GM12865 (cell line): ENCODE measurements around the gene MYL9.

ENCODE experiments used
- DNase-seq: peaks from one replicate; pipeline ENCODE4 v3.0.0; 2010; ENCODE audit warnings: low read depth
- H3K4me3 ChIP-seq: 2 replicates; pipeline ENCODE4 v1.5.1; 2011; ENCODE audit warnings: mild to moderate bottlenecking, low read depth, low read length, control low read depth
- TF ChIP-seq, protein P1 (sequence below): IDR thresholded peaks from 2 replicates; pipeline ENCODE4 v1.5.1; 2011; ENCODE audit warnings: low read length, control low read depth, low read depth, inconsistent platforms; ENCODE audit not compliant: insufficient read depth; ENCODE audit errors: missing control alignments

MYL9 gene

DNA sequence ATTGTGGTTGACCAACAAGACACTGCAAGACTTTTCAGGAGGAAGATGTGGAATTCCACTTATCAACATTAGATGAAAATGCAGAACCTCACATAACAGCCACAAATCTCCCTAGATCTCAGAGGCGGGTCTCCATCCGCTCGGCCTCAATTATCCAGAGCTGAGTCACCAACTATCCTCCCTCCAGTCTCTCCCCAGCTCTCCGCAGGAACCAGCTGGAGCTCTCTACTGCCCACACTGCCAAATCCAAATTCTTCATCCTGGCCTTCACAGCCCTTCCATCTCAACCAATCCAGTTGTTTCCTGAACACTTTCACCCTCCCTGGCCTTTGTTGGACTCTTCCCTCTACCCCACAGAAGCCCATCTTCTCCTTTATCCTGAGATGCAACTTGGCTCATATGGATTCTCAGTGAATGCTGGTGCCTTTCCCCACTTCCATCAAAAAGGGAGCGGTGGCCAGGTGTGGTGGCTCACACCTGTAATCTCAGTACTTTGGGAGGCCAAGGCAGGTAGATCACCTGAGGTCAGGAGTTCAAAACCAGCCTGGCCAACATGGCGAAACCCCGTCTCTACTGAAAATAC lies 28.6 kb downstream of the MYL9 start:
- TF ChIP-seq, protein P1, sequence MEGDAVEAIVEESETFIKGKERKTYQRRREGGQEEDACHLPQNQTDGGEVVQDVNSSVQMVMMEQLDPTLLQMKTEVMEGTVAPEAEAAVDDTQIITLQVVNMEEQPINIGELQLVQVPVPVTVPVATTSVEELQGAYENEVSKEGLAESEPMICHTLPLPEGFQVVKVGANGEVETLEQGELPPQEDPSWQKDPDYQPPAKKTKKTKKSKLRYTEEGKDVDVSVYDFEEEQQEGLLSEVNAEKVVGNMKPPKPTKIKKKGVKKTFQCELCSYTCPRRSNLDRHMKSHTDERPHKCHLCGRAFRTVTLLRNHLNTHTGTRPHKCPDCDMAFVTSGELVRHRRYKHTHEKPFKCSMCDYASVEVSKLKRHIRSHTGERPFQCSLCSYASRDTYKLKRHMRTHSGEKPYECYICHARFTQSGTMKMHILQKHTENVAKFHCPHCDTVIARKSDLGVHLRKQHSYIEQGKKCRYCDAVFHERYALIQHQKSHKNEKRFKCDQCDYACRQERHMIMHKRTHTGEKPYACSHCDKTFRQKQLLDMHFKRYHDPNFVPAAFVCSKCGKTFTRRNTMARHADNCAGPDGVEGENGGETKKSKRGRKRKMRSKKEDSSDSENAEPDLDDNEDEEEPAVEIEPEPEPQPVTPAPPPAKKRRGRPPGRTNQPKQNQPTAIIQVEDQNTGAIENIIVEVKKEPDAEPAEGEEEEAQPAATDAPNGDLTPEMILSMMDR = no peak
- H3K4me3 ChIP-seq = no peak overlapping the region
- no peak for DNase-seq

DNA sequence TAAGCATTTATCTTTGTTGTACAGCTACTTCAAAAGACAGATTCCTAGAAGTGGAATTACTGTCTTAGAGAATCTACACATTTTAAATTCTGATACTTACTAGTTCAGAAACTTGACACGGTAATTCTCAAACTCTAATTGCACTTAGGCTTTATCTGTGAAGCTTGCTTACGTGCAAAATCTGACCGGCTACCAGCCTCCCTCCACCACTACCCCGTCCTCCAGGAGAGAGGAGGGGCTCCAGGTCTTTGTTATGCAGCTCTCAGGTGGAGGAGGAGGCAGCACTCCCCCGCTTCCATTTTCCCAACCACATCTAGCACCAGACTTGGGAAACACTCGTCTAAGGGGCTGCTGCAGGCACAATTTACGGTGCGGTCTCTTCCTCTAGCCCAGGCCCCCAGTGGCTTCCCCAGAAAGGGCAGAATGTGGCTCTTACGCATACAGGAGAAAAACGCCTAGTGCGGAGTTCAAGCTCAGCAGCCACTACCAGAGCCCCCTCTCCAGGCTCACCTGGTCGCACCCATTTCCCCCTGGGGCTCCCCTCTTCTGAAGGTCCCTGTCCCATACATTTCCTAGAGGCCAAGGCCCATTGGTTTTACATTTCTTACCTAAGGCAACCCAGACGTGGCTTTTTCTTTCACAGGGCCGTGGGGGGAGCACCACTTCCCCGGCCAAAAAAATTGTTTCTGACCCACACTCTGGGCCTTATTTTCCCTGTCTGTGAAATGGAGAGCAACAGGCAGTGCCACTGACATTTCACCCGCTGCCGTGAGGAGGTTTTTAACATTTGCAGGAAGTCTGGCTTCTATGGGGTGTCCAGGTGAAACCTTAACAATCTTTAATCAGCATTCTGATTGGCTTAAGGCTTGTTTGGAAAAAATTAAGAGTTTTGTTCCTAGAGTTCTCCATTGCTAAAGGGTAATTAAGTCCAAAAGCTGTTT lies 30.5 kb downstream of the MYL9 start:
- TF ChIP-seq, protein P1 = no peak
- DNase-seq = no peak
- H3K4me3 ChIP-seq = peak overlapping the region; percentile 73

GRCh38 chr20:36572701-36573102 lies 31.4 kb downstream of the MYL9 start:
- TF ChIP-seq, protein P1 = no peak
- peak overlapping the region; percentile 73 for H3K4me3 ChIP-seq
- DNase-seq = peak; percentile 63

GRCh38 chr20:36573103-36573797 lies 31.9 kb downstream of the MYL9 start, which contains the start of gene TGIF2:
TSS of gene TGIF2 (plus strand) at chr20:36573597. CDS start at chr20:36578775, 5,178 bp downstream.
- TF ChIP-seq, protein P1 = no peak
- peak within 1 kb of the TSS; percentile 86 for H3K4me3 ChIP-seq
- DNase-seq = peak; percentile 95

GRCh38 chr20:36573798-36574365 lies 32.6 kb downstream of the MYL9 start:
- DNase-seq = peak; percentile 59
- peak overlapping the region; percentile 86 for H3K4me3 ChIP-seq
- TF ChIP-seq, protein P1 = no peak

DNA sequence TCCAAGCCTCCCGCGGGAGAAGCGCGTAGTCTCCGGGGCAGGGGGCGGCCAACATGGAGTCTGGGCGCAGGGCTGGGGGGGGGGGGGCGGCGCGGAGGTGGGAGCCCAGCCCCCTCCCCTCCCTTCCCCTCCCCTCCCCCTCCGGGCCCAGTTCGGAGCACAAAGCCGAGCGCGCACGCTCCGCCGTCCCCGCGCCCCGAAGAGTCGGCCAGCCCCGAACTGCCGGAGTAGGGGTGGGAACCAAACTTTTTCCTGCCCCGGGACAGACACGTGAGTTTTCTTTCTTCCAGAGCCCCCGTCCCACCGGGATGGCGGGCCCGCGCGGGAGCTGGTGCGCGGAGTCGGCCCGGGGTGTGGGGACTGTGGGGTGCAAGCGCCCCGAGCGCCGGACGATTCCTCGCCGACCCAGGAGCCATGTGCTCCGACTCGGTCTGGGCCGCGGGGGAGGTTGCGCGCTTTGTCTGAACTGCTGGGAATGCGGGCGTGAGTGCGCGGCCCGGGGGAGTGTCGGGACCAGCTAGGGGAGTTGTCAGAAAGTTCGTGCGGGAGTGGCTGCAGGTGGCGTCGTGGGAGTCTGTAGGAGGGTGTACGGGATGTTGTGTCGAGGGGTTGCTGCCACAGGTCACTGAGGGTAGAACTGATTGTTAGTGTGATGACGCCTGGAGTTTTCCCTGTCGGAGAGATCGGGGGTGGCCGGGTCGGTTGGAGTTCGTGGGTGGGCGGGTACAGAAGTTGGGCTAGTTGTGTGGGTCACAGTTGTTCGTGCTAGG lies 33.2 kb downstream of the MYL9 start:
- peak overlapping the region; percentile 86 for H3K4me3 ChIP-seq
- TF ChIP-seq, protein P1 = no peak
- DNase-seq = peak; percentile 68
